Neutrophil (primary cell): ENCODE measurements around the gene RFPL1.

Experiments used
- H3K27ac ChIP-seq: fragments of 200-600 bp; sonication (generic); 2 replicates; pipeline ENCODE4 v1.5.1; 2016; ENCODE audit warnings: mild to moderate bottlenecking, moderate library complexity
- H3K27me3 ChIP-seq: fragments of 200-600 bp; sonication (generic); 2 replicates; pipeline ENCODE4 v1.6.0; 2016; ENCODE audit warnings: mild to moderate bottlenecking
- H3K36me3 ChIP-seq: fragments of 200-600 bp; sonication (generic); 2 replicates; pipeline ENCODE4 v1.5.1; 2017
- H3K4me1 ChIP-seq, 2 experiments: fragments of 200-600 bp in 1 of 2; sonication (generic) in 1 of 2; 1 replicate in 1 of 2; 2 replicates in 1 of 2; pipeline versions ENCODE4 v1.5.1 to v1.6.1; 2013 to 2016; ENCODE audit warnings: low read depth in 1 of 2, low read length in 1 of 2, mild to moderate bottlenecking in 1 of 2, moderate library complexity in 1 of 2; ENCODE audit not compliant: control insufficient read depth in 1 of 2, insufficient read depth in 1 of 2
- H3K4me3 ChIP-seq, 2 experiments: fragments of 200-600 bp in 1 of 2; sonication (generic) in 1 of 2; 1 replicate in 1 of 2; 2 replicates in 1 of 2; pipeline ENCODE4 v1.5.1; 2013 to 2016; ENCODE audit warnings: low read depth in 1 of 2, low read length in 1 of 2, mild to moderate bottlenecking in 1 of 2, moderate library complexity in 1 of 2
- H3K9me3 ChIP-seq: fragments of 200-600 bp; sonication (generic); 2 replicates; pipeline ENCODE4 v1.5.1; 2016
- CTCF ChIP-seq: fragments of 200-600 bp; sonication (generic); IDR thresholded peaks from 2 replicates; pipeline ENCODE4 v1.5.1; 2016; ENCODE audit warnings: antibody characterized with exemption

Gene RFPL1

GRCh38 chr22:29435236-29436136 lies 2.9 kb upstream of the RFPL1 start:
- Histone ChIP-seq H3K27ac (no peak overlapping the region), H3K9me3 (no peaks in the 10 kb centered on the region), H3K36me3 (no peaks in the 10 kb centered on the region), H3K4me1 (no peaks in the 10 kb centered on the region), H3K27me3 (peaks cover 44% of the 10 kb centered on the region), H3K4me3 (no peak overlapping the region)
- TF ChIP-seq CTCF, result no peak

GRCh38 chr22:29442976-29443375 lies 4.6 kb downstream of the RFPL1 start:
- Histone ChIP-seq H3K27ac (no peak overlapping the region), H3K27me3 (no peaks in the 10 kb centered on the region), H3K4me1 (no peaks in the 10 kb centered on the region), H3K36me3 (no peaks in the 10 kb centered on the region), H3K4me3 (no peak overlapping the region), H3K9me3 (no peaks in the 10 kb centered on the region)
- no peak for TF ChIP-seq CTCF

GRCh38 chr22:29443452-29443851 lies 5.1 kb downstream of the RFPL1 start:
- Histone ChIP-seq H3K9me3 (no peaks in the 10 kb centered on the region), H3K27me3 (no peaks in the 10 kb centered on the region), H3K27ac (no peak overlapping the region), H3K36me3 (no peaks in the 10 kb centered on the region), H3K4me3 (no peak overlapping the region), H3K4me1 (no peaks in the 10 kb centered on the region)
- no peak for TF ChIP-seq CTCF

GRCh38 chr22:29443861-29444792 lies 5.7 kb downstream of the RFPL1 start:
- Histone ChIP-seq H3K36me3 (no peaks in the 10 kb centered on the region), H3K9me3 (no peaks in the 10 kb centered on the region), H3K27me3 (no peaks in the 10 kb centered on the region), H3K27ac (no peak overlapping the region), H3K4me3 (no peak overlapping the region), H3K4me1 (no peaks in the 10 kb centered on the region)
- no peak for TF ChIP-seq CTCF

- no peak overlapping the region for H3K4me3 ChIP-seq
- no peaks in the 10 kb centered on the region for H3K27me3 ChIP-seq
- H3K9me3 ChIP-seq, result no peaks in the 10 kb centered on the region
- H3K4me1 ChIP-seq, result no peaks in the 10 kb centered on the region
- H3K27ac ChIP-seq, result no peak overlapping the region
- no peak for TF ChIP-seq CTCF
- H3K36me3 ChIP-seq, result no peaks in the 10 kb centered on the region
These were observed 7.1 kb downstream of the RFPL1 start for GRCh38 chr22:29445508-29445907.
